ENCODE measurements around the gene OR2AK2. TPM values are rescaled to one million over a fixed set of nuclear protein-coding genes. Genes with fewer than 3 reads are reported as not detected.

Gene OR2AK2
- total and polyA plus RNA-seq, 2 of the 8 experiments (the other 6 are each of a cell fraction or from before 2014, with no cell fraction given), result not detected

- TF ChIP-seq PHF8 (conservative IDR thresholded peaks at IDR 0.05; ENCODE audit: low read depth, low read length) (no peak), TAF1 (IDR thresholded peaks at IDR 0.05; ENCODE audit: low read depth, low read length) (no peak), EZH2 (IDR thresholded peaks at IDR 0.05; ENCODE audit: low read depth, low read length, severe bottlenecking) (no peak), ZNF274 (IDR thresholded peaks at IDR 0.05; ENCODE audit: borderline replicate concordance, extremely low read depth, low read length) (no peak), MAFK (IDR thresholded peaks at IDR 0.05; ENCODE audit: low read depth, low read length) (no peak), ATF2 (IDR thresholded peaks at IDR 0.05; ENCODE audit: low read length) (no peak), CHD2 (IDR thresholded peaks at IDR 0.05; ENCODE audit: low read length) (no peak)
These were observed at the start of gene OR2AK2 (continued) for GRCh38 chr1:247964933-247965332.
